Measurements from ENCODE around the gene SLC44A2. TPM values are rescaled to one million over a fixed set of nuclear protein-coding genes. Genes with fewer than 3 reads are reported as not detected.

SLC44A2 gene
- 332 TPM for polyA plus RNA-seq

- peaks cover 4% of the 10 kb centered on the region for H3K36me3 Mint-ChIP-seq
- H3K4me1 Mint-ChIP-seq = peaks cover 14 to 18% (median 18%) of the 10 kb centered on the region in 3 donors
- H3K27me3 Mint-ChIP-seq = no peaks in the 10 kb centered on the region
- no peaks in the 10 kb centered on the region for H3K9me3 Mint-ChIP-seq
- peak within 1 kb of the TSS; percentile 23 to 71 (median 28) for H3K27ac Mint-ChIP-seq
- H3K4me3 Mint-ChIP-seq = peak within 1 kb of the TSS in 1 of 4 donors; percentile 23
Measured at GRCh38 chr19:10625003-10625761, at the start of gene SLC44A2. Gene SLC44A2 (plus strand): TSS chr19:10625553. CDS start chr19:10625634, 81 bp downstream.

GRCh38 chr19:10577951-10578350 is 47.4 kb upstream of the SLC44A2 start:
- H3K36me3 Mint-ChIP-seq = no peaks in the 10 kb centered on the region

GRCh38 chr19:10580979-10581631 is 44.2 kb upstream of the SLC44A2 start:
- Mint-ChIP-seq H3K4me3 (peak overlapping the region in 3 of 4 donors; percentile 2 to 30 (median 29)), H3K36me3 (no peaks in the 10 kb centered on the region), H3K9me3 (no peaks in the 10 kb centered on the region), H3K4me1 (peaks cover 15 to 16% (median 15%) of the 10 kb centered on the region in 3 donors), H3K27me3 (no peaks in the 10 kb centered on the region), H3K27ac (peak overlapping the region; percentile 19 to 90 (median 28))

More at GRCh38 chr19:10577951-10578350, 47.4 kb upstream of the SLC44A2 start:
- Mint-ChIP-seq H3K27me3 (no peaks in the 10 kb centered on the region), H3K27ac (no peak overlapping the region), H3K9me3 (no peaks in the 10 kb centered on the region), H3K4me1 (peaks cover 5 to 6% (median 5%) of the 10 kb centered on the region in 3 donors), H3K4me3 (no peak overlapping the region)

- Mint-ChIP-seq H3K9me3 (no peaks in the 10 kb centered on the region), H3K27me3 (no peaks in the 10 kb centered on the region), H3K36me3 (no peaks in the 10 kb centered on the region), H3K4me3 (peak overlapping the region in 1 of 4 donors; percentile 54), H3K4me1 (peaks cover 15 to 16% (median 15%) of the 10 kb centered on the region in 3 donors), H3K27ac (peak overlapping the region in 1 of 3 donors; percentile 39)
Measured at GRCh38 chr19:10582091-10582490, 43.3 kb upstream of the SLC44A2 start.

- Mint-ChIP-seq H3K27ac (peak overlapping the region in 2 of 3 donors; percentile 64 to 86), H3K27me3 (no peaks in the 10 kb centered on the region), H3K9me3 (no peaks in the 10 kb centered on the region), H3K4me1 (peaks cover 20 to 22% (median 21%) of the 10 kb centered on the region in 3 donors), H3K36me3 (no peaks in the 10 kb centered on the region), H3K4me3 (no peak overlapping the region)
Measured at GRCh38 chr19:10583036-10583776, 42.1 kb upstream of the SLC44A2 start.

GRCh38 chr19:10586396-10586795 is 39.0 kb upstream of the SLC44A2 start:
- Mint-ChIP-seq H3K36me3 (no peaks in the 10 kb centered on the region), H3K4me1 (peaks cover 15 to 16% (median 15%) of the 10 kb centered on the region in 3 donors), H3K4me3 (no peak overlapping the region), H3K9me3 (no peaks in the 10 kb centered on the region), H3K27ac (no peak overlapping the region), H3K27me3 (no peaks in the 10 kb centered on the region)

- no peaks in the 10 kb centered on the region for H3K36me3 Mint-ChIP-seq
- peak within 1 kb of the TSS in 1 of 3 donors; percentile 0 for H3K27ac Mint-ChIP-seq
- no peaks in the 10 kb centered on the region for H3K9me3 Mint-ChIP-seq
- no peak within 1 kb of the TSS for H3K4me3 Mint-ChIP-seq
- peaks cover 15 to 16% (median 15%) of the 10 kb centered on the region in 3 donors for H3K4me1 Mint-ChIP-seq
- no peaks in the 10 kb centered on the region for H3K27me3 Mint-ChIP-seq
Measured at GRCh38 chr19:10587022-10587838, 38.1 kb upstream of the SLC44A2 start, which contains the start of gene AP1M2. Gene AP1M2 (minus strand): TSS chr19:10587312. CDS start chr19:10587231, 81 bp downstream.

- Mint-ChIP-seq H3K9me3 (no peaks in the 10 kb centered on the region), H3K4me1 (peaks cover 15 to 16% (median 15%) of the 10 kb centered on the region in 3 donors), H3K27me3 (no peaks in the 10 kb centered on the region), H3K36me3 (no peaks in the 10 kb centered on the region), H3K27ac (no peak overlapping the region), H3K4me3 (no peak overlapping the region)
Measured at GRCh38 chr19:10587839-10588150, 37.6 kb upstream of the SLC44A2 start.

GRCh38 chr19:10593148-10593547 is 32.2 kb upstream of the SLC44A2 start:
- H3K27me3 Mint-ChIP-seq = no peaks in the 10 kb centered on the region
- H3K27ac Mint-ChIP-seq = peak overlapping the region in 1 of 3 donors; percentile 23
- H3K4me3 Mint-ChIP-seq = peak overlapping the region in 1 of 4 donors; percentile 41
- no peaks in the 10 kb centered on the region for H3K36me3 Mint-ChIP-seq
- no peaks in the 10 kb centered on the region for H3K9me3 Mint-ChIP-seq
- H3K4me1 Mint-ChIP-seq = peaks cover 19 to 24% (median 20%) of the 10 kb centered on the region in 3 donors

GRCh38 chr19:10593820-10594637 is 31.3 kb upstream of the SLC44A2 start:
- H3K27ac Mint-ChIP-seq = peak overlapping the region; percentile 26 to 90 (median 71)
- no peaks in the 10 kb centered on the region for H3K9me3 Mint-ChIP-seq
- no peaks in the 10 kb centered on the region for H3K27me3 Mint-ChIP-seq
- H3K4me3 Mint-ChIP-seq = peak overlapping the region in 3 of 4 donors; percentile 13 to 88 (median 69)
- peaks cover 19 to 24% (median 20%) of the 10 kb centered on the region in 3 donors for H3K4me1 Mint-ChIP-seq
- no peaks in the 10 kb centered on the region for H3K36me3 Mint-ChIP-seq

GRCh38 chr19:10600149-10600548 is 25.2 kb upstream of the SLC44A2 start:
- Mint-ChIP-seq H3K27me3 (no peaks in the 10 kb centered on the region), H3K4me1 (peaks cover 28 to 29% (median 29%) of the 10 kb centered on the region in 3 donors), H3K27ac (peak overlapping the region in 1 of 3 donors; percentile 47), H3K36me3 (peaks cover 2% of the 10 kb centered on the region), H3K9me3 (no peaks in the 10 kb centered on the region), H3K4me3 (peak overlapping the region in 2 of 4 donors; percentile 31 to 80)

- H3K27ac Mint-ChIP-seq = peak overlapping the region in 1 of 3 donors; percentile 60
- peaks cover 16 to 17% (median 17%) of the 10 kb centered on the region in 3 donors for H3K4me1 Mint-ChIP-seq
Measured at GRCh38 chr19:10601999-10602329, 23.4 kb upstream of the SLC44A2 start.

GRCh38 chr19:10602330-10603083 is 22.8 kb upstream of the SLC44A2 start:
- H3K4me3 Mint-ChIP-seq = peak overlapping the region; percentile 87 to 97 (median 96)

More at GRCh38 chr19:10601999-10602329, 23.4 kb upstream of the SLC44A2 start:
- Mint-ChIP-seq H3K9me3 (no peaks in the 10 kb centered on the region), H3K27me3 (no peaks in the 10 kb centered on the region), H3K4me3 (peak overlapping the region; percentile 72 to 84 (median 78)), H3K36me3 (peaks cover 2% of the 10 kb centered on the region)

More at GRCh38 chr19:10602330-10603083, 22.8 kb upstream of the SLC44A2 start:
- Mint-ChIP-seq H3K4me1 (peaks cover 16 to 19% (median 19%) of the 10 kb centered on the region in 3 donors), H3K9me3 (no peaks in the 10 kb centered on the region), H3K27ac (peak overlapping the region; percentile 96 to 99 (median 99)), H3K36me3 (peaks cover 2% of the 10 kb centered on the region), H3K27me3 (no peaks in the 10 kb centered on the region)
